Thyroid gland (tissue), 4 donors: Measurements from ENCODE around the gene MAFG. TPM values are rescaled to one million over a fixed set of nuclear protein-coding genes. Genes with fewer than 3 reads are reported as not detected.
A peak's percentile ranks its signal among the peaks of the same experiment; 100 is the strongest.

ENCODE experiments used
- DNase-seq, 2 donors: peaks; one replicate each; pipeline ENCODE4 v3.0.0-alpha.2; 2019
- H3K27ac ChIP-seq, 3 donors: fragments of 200-600 bp; sonication (generic); 1 replicate in 2 of 3; 2 replicates in 1 of 3; pipeline ENCODE4 v1.5.1; 2016 to 2019; ENCODE audit warnings: mild to moderate bottlenecking in 1 of 3, moderate library complexity in 1 of 3
- H3K27me3 ChIP-seq: fragments of 200-600 bp; sonication (generic); one replicate; pipeline ENCODE4 v1.5.1; 2019
- H3K36me3 ChIP-seq, 2 donors: fragments of 200-600 bp; sonication (generic); one replicate each; pipeline ENCODE4 v1.5.1; 2016 to 2019
- H3K4me1 ChIP-seq, 2 donors: fragments of 200-600 bp; sonication (generic); one replicate each; pipeline ENCODE4 v1.5.1; 2017 to 2019
- H3K4me3 ChIP-seq, 3 donors: fragments of 200-600 bp; sonication (generic); replicated peaks in 1 of 3; 1 replicate in 2 of 3; 2 replicates in 1 of 3; pipeline ENCODE4 v1.5.1; 2016; ENCODE audit warnings: mild to moderate bottlenecking in 1 of 3
- H3K9me3 ChIP-seq: fragments of 200-600 bp; sonication (generic); one replicate; pipeline ENCODE4 v1.5.1; 2017
- CTCF ChIP-seq, 6 experiments: fragments of 200-600 bp in 3 of 6; fragments of 450-650 bp in 3 of 6; sonication (generic) in 3 of 6; IDR thresholded peaks; one replicate each; pipeline ENCODE4 v1.5.1; 2016 to 2019; ENCODE audit warnings: antibody characterized with exemption in 6 of 6, mild to moderate bottlenecking in 2 of 6, inconsistent platforms in 1 of 6, moderate library complexity in 1 of 6
- POLR2A ChIP-seq, 2 donors: fragments of 450-650 bp; IDR thresholded peaks; one replicate each; pipeline ENCODE4 v1.6.1; 2017; ENCODE audit warnings: antibody characterized with exemption in 2 of 2, mild to moderate bottlenecking in 2 of 2, moderate library complexity in 1 of 2
- WGBS, 2 donors: methylation state at CpG; one replicate each; pipeline ENCODE4 v1.1.5; 2017; 5-methylcytosine and 5-hydroxymethylcytosine counted together
- intact Hi-C: fragments of 100-400 bp; cut with DNase I; formaldehyde crosslinking; loops from one replicate; pipeline ENCODE4 v1.15.1; 2023
- total RNA-seq, 4 donors: library from RNA; depleted of rRNA; stranded (reverse); fragments of >200 nt; gene quantifications; one replicate each; pipeline ENCODE4 v1.2.3, GENCODE V29; 2016

MAFG gene
- total RNA-seq, 4 donors from 2014 or later = 28.2 to 51.8 (median 36.4) TPM

DNA sequence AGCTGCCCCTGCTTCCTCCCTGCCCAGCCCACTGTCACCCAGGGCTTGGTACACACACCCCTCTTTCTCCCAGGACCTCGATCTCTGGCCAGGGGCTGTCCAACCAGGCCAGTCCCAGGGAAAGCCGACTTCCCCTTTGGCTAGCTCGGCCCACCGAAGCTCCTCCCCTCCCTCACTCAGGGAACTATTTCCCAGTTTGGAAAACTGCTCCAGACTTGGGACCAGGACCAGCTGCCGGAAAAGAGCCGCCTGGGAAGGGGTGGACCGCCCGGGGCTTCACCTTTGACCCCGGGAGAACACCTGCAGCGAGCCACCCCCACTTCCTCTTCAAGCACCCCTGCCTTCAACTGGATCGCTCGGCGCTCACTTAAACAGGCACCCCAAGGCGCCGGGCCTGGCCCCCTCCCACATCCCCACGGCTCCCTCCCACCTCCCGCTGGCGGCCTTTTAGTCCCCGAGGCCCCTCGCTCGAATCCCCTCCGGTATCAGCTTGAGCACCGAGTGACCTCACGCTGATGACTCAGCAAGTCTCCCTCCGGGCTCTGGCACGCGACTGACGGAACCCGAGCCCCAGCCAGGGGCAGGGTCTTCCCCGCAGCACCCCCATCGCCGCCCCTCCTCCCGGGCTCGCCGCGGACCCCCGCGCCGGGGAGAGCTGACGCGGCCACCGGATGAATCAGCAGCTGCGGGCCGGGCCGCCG, 934 bp downstream of the MAFG start:
- 0 to 1% methylated on average over 21 to 23 of the region's 46 CpGs for WGBS, 2 donors
- intact Hi-C loops = no loop called here
- H3K4me1 ChIP-seq = peaks cover 40 to 52% of the 10 kb centered on the region in 2 donors
- TF ChIP-seq POLR2A (IDR thresholded peaks at IDR 0.05) (peak in 1 of 2 donors; percentile 70), CTCF (IDR thresholded peaks at IDR 0.05) (no peak)
- peak overlapping the region; percentile 43 to 98 (median 87) for H3K4me3 ChIP-seq
- peak overlapping the region; percentile 85 to 93 (median 91) for H3K27ac ChIP-seq
- no peaks in the 10 kb centered on the region for H3K9me3 ChIP-seq
- DNase-seq = peak; percentile 82 to 83
- H3K36me3 ChIP-seq = peaks cover 9 to 10% of the 10 kb centered on the region in 2 donors
- H3K27me3 ChIP-seq = no peaks in the 10 kb centered on the region

DNA sequence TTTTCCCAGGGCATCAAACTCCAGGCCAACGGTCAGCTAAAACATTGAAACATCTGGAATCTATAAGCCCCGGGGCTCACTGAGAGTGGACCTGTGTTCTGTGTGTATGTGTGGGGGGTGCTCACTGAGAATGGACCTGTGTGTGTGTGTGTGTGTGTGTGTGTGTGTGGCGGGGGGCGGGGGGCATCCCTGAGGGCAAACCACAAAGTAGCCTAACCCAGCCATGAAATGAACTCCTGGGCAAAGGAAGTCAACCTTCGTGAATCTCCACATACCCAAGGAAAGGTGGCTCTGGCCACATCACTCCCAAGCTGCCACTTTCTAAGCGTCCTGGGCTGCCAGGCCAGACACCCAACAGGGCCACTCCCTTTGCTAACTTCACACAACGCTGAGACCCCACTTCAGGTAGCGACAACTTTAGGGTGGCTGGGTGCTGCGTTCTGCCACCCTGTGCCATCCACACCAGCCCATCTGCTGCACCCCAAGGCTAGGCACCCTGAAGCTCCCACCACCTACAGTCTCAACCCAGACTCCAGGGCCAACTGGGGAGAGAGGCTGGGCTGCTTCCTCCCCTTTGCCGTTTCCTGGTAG, 1.6 kb downstream of the MAFG start:
- Histone ChIP-seq H3K4me1 (peaks cover 40 to 52% of the 10 kb centered on the region in 2 donors), H3K36me3 (peaks cover 9 to 13% of the 10 kb centered on the region in 2 donors), H3K4me3 (peak overlapping the region in 1 of 3 donors; percentile 98), H3K27me3 (no peaks in the 10 kb centered on the region), H3K27ac (peak overlapping the region in 2 of 3 donors; percentile 91 to 93), H3K9me3 (no peaks in the 10 kb centered on the region)
- TF ChIP-seq CTCF (IDR thresholded peaks at IDR 0.05) (no peak), POLR2A (IDR thresholded peaks at IDR 0.05) (no peak)
- DNase-seq = no peak
- intact Hi-C loops = no loop called here
- 60 to 63% methylated on average over 9 to 10 of the region's 10 CpGs for WGBS, 2 donors

GRCh38 chr17:81924557-81925532, 2.7 kb downstream of the MAFG start:
- H3K9me3 ChIP-seq = no peaks in the 10 kb centered on the region
- peaks cover 40 to 52% of the 10 kb centered on the region in 2 donors for H3K4me1 ChIP-seq
- H3K36me3 ChIP-seq = peaks cover 9 to 13% of the 10 kb centered on the region in 2 donors
- H3K4me3 ChIP-seq = no peak overlapping the region
- DNase-seq = peak; percentile 25 to 26
- H3K27me3 ChIP-seq = no peaks in the 10 kb centered on the region
- 84 to 90% methylated on average over 10 to 12 of the region's 21 CpGs for WGBS, 2 donors
- H3K27ac ChIP-seq = peak overlapping the region in 1 of 3 donors; percentile 64
- no peak for TF ChIP-seq POLR2A (IDR thresholded peaks at IDR 0.05)
- no peak for TF ChIP-seq CTCF (IDR thresholded peaks at IDR 0.05)
- intact Hi-C loops = no loop called here

- H3K4me1 ChIP-seq = peaks cover 39 to 49% of the 10 kb centered on the region in 2 donors
- DNase-seq = peak; percentile 79 to 84
Measured at GRCh38 chr17:81923302-81924260, 4.0 kb downstream of the MAFG start.

More at GRCh38 chr17:81923302-81924260, 4.0 kb downstream of the MAFG start:
- WGBS, 2 donors = 20 to 27% methylated on average over 15 to 18 of the region's 32 CpGs
- Histone ChIP-seq H3K36me3 (peaks cover 13 to 14% of the 10 kb centered on the region in 2 donors), H3K27me3 (no peaks in the 10 kb centered on the region), H3K27ac (peak overlapping the region; percentile 53 to 83 (median 64)), H3K9me3 (no peaks in the 10 kb centered on the region), H3K4me3 (peak overlapping the region in 1 of 3 donors; percentile 25)
- intact Hi-C loops = no loop called here
- TF ChIP-seq POLR2A (IDR thresholded peaks at IDR 0.05) (peak in 1 of 2 donors; percentile 33), CTCF (IDR thresholded peaks at IDR 0.05) (no peak)
